ENCODE results near the gene TRAF6. TPM values are rescaled to one million over a fixed set of nuclear protein-coding genes. Genes with fewer than 3 reads are reported as not detected.

Gene TRAF6
- total and polyA plus RNA-seq, 2 donors (not counting 3 experiments of a cell fraction or from before 2014, with no cell fraction given) = 6.0 to 14.2 TPM

- Histone ChIP-seq H3K27me3 (ENCODE audit: control insufficient read depth in 2 of 2, insufficient read depth in 2 of 2, low read length in 2 of 2) (no peaks in the 10 kb centered on the region), H3K36me3 (ENCODE audit: control insufficient read depth in 2 of 2, extremely low read depth in 1 of 2, insufficient read depth in 2 of 2, low read length in 2 of 2) (no peaks in the 10 kb centered on the region), H3K27ac (ENCODE audit: insufficient read depth, low read depth, low read length) (no peak overlapping the region), H3K4me3 (replicated peaks in 1 of 3; ENCODE audit: insufficient read depth in 1 of 3, low read depth in 1 of 3, low read length in 3 of 3) (no peak overlapping the region), H3K9ac (replicated peaks; ENCODE audit: extremely low read depth, insufficient read depth, low read length) (no peak overlapping the region), H3K79me2 (ENCODE audit: control insufficient read depth, insufficient read depth, low read length) (no peaks in the 10 kb centered on the region), H4K20me1 (replicated peaks; ENCODE audit: control insufficient read depth, extremely low read depth, insufficient read depth, low read length) (no peaks in the 10 kb centered on the region), H3K9me3 (replicated peaks; ENCODE audit: control insufficient read depth, insufficient read depth, low read length) (no peaks in the 10 kb centered on the region), H3K4me2 (ENCODE audit: insufficient read depth, low read length) (no peak overlapping the region), H3K9me1 (replicated peaks; ENCODE audit: control insufficient read depth, extremely low read depth, insufficient read depth, low read length) (no peaks in the 10 kb centered on the region), H2AFZ (ENCODE audit: low read depth, low read length) (no peak overlapping the region), H3K4me1 (ENCODE audit: control insufficient read depth, extremely low read depth, insufficient read depth, low read length) (no peaks in the 10 kb centered on the region)
- TF ChIP-seq MYC (IDR thresholded peaks at IDR 0.05; ENCODE audit: low read depth, low read length) (no peak), POLR2AphosphoS5 (IDR thresholded peaks at IDR 0.05; ENCODE audit: insufficient read depth, low read depth, low read length) (no peak), FOS (IDR thresholded peaks at IDR 0.05; ENCODE audit: borderline replicate concordance, insufficient read depth, low read length) (no peak), MAX (IDR thresholded peaks at IDR 0.05; ENCODE audit: insufficient read depth, insufficient read length) (no peak), GATA2 (IDR thresholded peaks at IDR 0.05; ENCODE audit: insufficient read depth, insufficient read length, low read depth, low read length) (no peak), POLR2A (IDR thresholded peaks at IDR 0.05; ENCODE audit: low read depth, low read length) (no peak), CTCF (IDR thresholded peaks at IDR 0.05; ENCODE audit: extremely low read depth in 1 of 2, insufficient read depth in 1 of 2, low read depth in 1 of 2, low read length in 2 of 2) (no peak), JUN (IDR thresholded peaks at IDR 0.05; ENCODE audit: borderline replicate concordance, insufficient read depth, insufficient read length, low read depth) (no peak), EZH2 (IDR thresholded peaks at IDR 0.05; ENCODE audit: borderline replicate concordance, low read depth, low read length, severe bottlenecking) (no peak)
- no peak for FAIRE-seq
- no peak for DNase-seq (ENCODE audit: low read depth, low spot score)
- BruUV-seq (replicated peaks) = no TSS peak
- dilution Hi-C loops (cut with MboI; ENCODE audit: extremely low pct_ligation_motif_present, low sequenced_read_pairs) (no loop called here), intact Hi-C loops (cut with micrococcal nuclease) (no loop called here)
- ChIA-PET CTCF (no interaction called here), POLR2A (no interaction called here)
Measured at GRCh38 chr11:36451045-36451444, 59.0 kb downstream of the TRAF6 start.
